Activated B cell treated with CpG ODN at 0.5 μM for 24 hours (primary cell): ENCODE data around the gene RGS17. TPM values are rescaled to one million over a fixed set of nuclear protein-coding genes. Genes with fewer than 3 reads are reported as not detected.

Experiments
- ATAC-seq: fragments of 200-7000 bp; cut with Tn5 transposase; one replicate; pipeline ENCODE4 v1.10.0; 2021; ENCODE audit warnings: low read depth, mild to moderate bottlenecking, moderate library complexity
- CTCF ChIA-PET: fragments of 350-600 bp; sonication (Branson Sonifier 250); formaldehyde crosslinking; loops from one replicate; lab custom pipeline; 2021; ENCODE audit warnings: antibody characterized with exemption; lab: Charles Lee
- POLR2A ChIA-PET: fragments of 350-600 bp; sonication (Branson Sonifier 250); formaldehyde crosslinking; loops from one replicate; lab custom pipeline; 2021; ENCODE audit warnings: antibody characterized with exemption; lab: Charles Lee
- DNase-seq: peaks from one replicate; pipeline ENCODE4 v3.0.0; 2022
- H3K27ac Mint-ChIP-seq: one replicate; pipeline ENCODE4 v1.8.0; 2020; ENCODE audit warnings: mixed read lengths
- H3K27me3 Mint-ChIP-seq: one replicate; pipeline ENCODE4 v1.8.0; 2021; ENCODE audit warnings: mixed read lengths
- H3K36me3 Mint-ChIP-seq: one replicate; pipeline ENCODE4 v1.8.0; 2021; ENCODE audit warnings: low read depth, mixed read lengths
- H3K4me1 Mint-ChIP-seq: one replicate; pipeline ENCODE4 v1.8.0; 2021; ENCODE audit warnings: mixed read lengths
- H3K4me3 Mint-ChIP-seq: one replicate; pipeline ENCODE4 v1.8.0; 2020; ENCODE audit warnings: mild to moderate bottlenecking, mixed read lengths
- H3K9me3 Mint-ChIP-seq: one replicate; pipeline ENCODE4 v1.8.0; 2020; ENCODE audit warnings: mixed read lengths
- CTCF ChIP-seq: fragments of 200-600 bp; IDR thresholded peaks from one replicate; pipeline ENCODE4 v1.8.0; 2022; ENCODE audit warnings: antibody characterized with exemption, mild to moderate bottlenecking
- intact Hi-C: fragments of 100-400 bp; cut with micrococcal nuclease; formaldehyde crosslinking; loops from one replicate; pipeline ENCODE4 v1.15.1; 2024
- total RNA-seq: library from RNA; stranded (reverse); gene quantifications from 2 replicates; pipeline ENCODE4 v1.2.3, GENCODE V29; 2022

Gene RGS17
- total RNA-seq, 1 donor from 2014 or later: not detected

GRCh38 chr6:153031335-153031955 lies 99.6 kb downstream of the RGS17 start:
- peaks cover 6% of the 10 kb centered on the region for H3K27me3 Mint-ChIP-seq
- no peak for DNase-seq
- intact Hi-C loops: no loop called here
- no peaks in the 10 kb centered on the region for H3K9me3 Mint-ChIP-seq
- no peak for ATAC-seq
- H3K27ac Mint-ChIP-seq: no peak overlapping the region
- CTCF ChIA-PET: no interaction called here
- TF ChIP-seq CTCF: no peak
- H3K36me3 Mint-ChIP-seq: no peaks in the 10 kb centered on the region
- no peak overlapping the region for H3K4me3 Mint-ChIP-seq
- H3K4me1 Mint-ChIP-seq: no peaks in the 10 kb centered on the region
- POLR2A ChIA-PET: no interaction called here

- CTCF ChIA-PET: no interaction called here
- POLR2A ChIA-PET: no interaction called here
- intact Hi-C loops: no loop called here
- no peak for TF ChIP-seq CTCF
- Mint-ChIP-seq H3K9me3 (no peaks in the 10 kb centered on the region), H3K4me1 (peaks cover 2% of the 10 kb centered on the region), H3K27me3 (peaks cover 12% of the 10 kb centered on the region), H3K36me3 (no peaks in the 10 kb centered on the region), H3K27ac (no peak overlapping the region), H3K4me3 (no peak overlapping the region)
- DNase-seq (no peak), ATAC-seq (no peak)
These were observed 102.1 kb downstream of the RGS17 start for GRCh38 chr6:153028963-153029362.

GRCh38 chr6:153028286-153028685 lies 102.8 kb downstream of the RGS17 start:
- peaks cover 2% of the 10 kb centered on the region for H3K4me1 Mint-ChIP-seq
- ATAC-seq: no peak
- POLR2A ChIA-PET: no interaction called here
- H3K36me3 Mint-ChIP-seq: no peaks in the 10 kb centered on the region
- no peak overlapping the region for H3K27ac Mint-ChIP-seq
- intact Hi-C loops: no loop called here
- H3K27me3 Mint-ChIP-seq: peaks cover 14% of the 10 kb centered on the region
- H3K9me3 Mint-ChIP-seq: no peaks in the 10 kb centered on the region
- CTCF ChIA-PET: no interaction called here
- DNase-seq: no peak
- no peak overlapping the region for H3K4me3 Mint-ChIP-seq
- TF ChIP-seq CTCF: no peak

GRCh38 chr6:153027480-153027879 lies 103.6 kb downstream of the RGS17 start:
- no peak overlapping the region for H3K27ac Mint-ChIP-seq
- H3K36me3 Mint-ChIP-seq: no peaks in the 10 kb centered on the region
- H3K27me3 Mint-ChIP-seq: peaks cover 14% of the 10 kb centered on the region
- no peak for TF ChIP-seq CTCF
- peaks cover 2% of the 10 kb centered on the region for H3K4me1 Mint-ChIP-seq
- H3K4me3 Mint-ChIP-seq: no peak overlapping the region
- intact Hi-C loops: no loop called here
- DNase-seq: no peak
- ChIA-PET CTCF (interaction anchor here (3.7 kb wide), 1 partner anchor 162 kb away, joined by 30 read pairs; no protein-coding TSS in a partner anchor), POLR2A (no interaction called here)
- no peaks in the 10 kb centered on the region for H3K9me3 Mint-ChIP-seq
- no peak for ATAC-seq

- TF ChIP-seq CTCF: no peak
- CTCF ChIA-PET: interaction anchor here (0.7 to 3.7 kb wide), 3 partner anchors 70 to 159 kb away, joined by 3 to 30 read pairs (median 3); no protein-coding TSS in a partner anchor
- Mint-ChIP-seq H3K4me1 (peaks cover 2% of the 10 kb centered on the region), H3K36me3 (no peaks in the 10 kb centered on the region), H3K9me3 (no peaks in the 10 kb centered on the region), H3K4me3 (no peak overlapping the region), H3K27me3 (peaks cover 16% of the 10 kb centered on the region), H3K27ac (no peak overlapping the region)
- ATAC-seq: no peak
- intact Hi-C loops: loop anchor here (1.0 to 5.0 kb wide), 5 partner anchors 21 to 277 kb away; partner anchors contain the start of gene FBXO5
- POLR2A ChIA-PET: no interaction called here
- no peak for DNase-seq
These were observed 106.4 kb downstream of the RGS17 start for GRCh38 chr6:153024709-153025017.
